MCF 10A (cell line): ENCODE data around the gene XYLT2. TPM values are rescaled to one million over a fixed set of nuclear protein-coding genes. Genes with fewer than 3 reads are reported as not detected.

ENCODE experiments used
- BruUV-seq: library from RNA; stranded (reverse); fragments of 400-500 nt; replicated peaks from 2 replicates; lab custom pipeline; 2021; lab: Mats Ljungman, UMichigan
- CTCF ChIA-PET: fragments of 300-600 bp; sonication (Branson Sonifier 250); formaldehyde crosslinking; extraction: SDS; loops from one replicate; lab custom pipeline; 2021; ENCODE audit warnings: antibody characterized with exemption, inconsistent platforms; lab: Yijun Ruan, JAX
- POLR2A ChIA-PET: fragments of 300-600, 350-650 bp; sonication (Branson Sonifier 250); formaldehyde crosslinking; extraction: SDS; loops from one replicate; lab custom pipeline; 2020; ENCODE audit warnings: antibody characterized with exemption, inconsistent platforms; lab: Yijun Ruan, JAX
- DNase-seq: peaks from one replicate; pipeline ENCODE4 v3.0.0-alpha.2; 2018; ENCODE audit not compliant: unreplicated experiment
- H3K27ac Mint-ChIP-seq: one replicate; pipeline ENCODE4 v1.8.0; 2022; ENCODE audit warnings: mild to moderate bottlenecking, low read depth, mixed read lengths; ENCODE audit not compliant: unreplicated experiment
- H3K27me3 Mint-ChIP-seq: one replicate; pipeline ENCODE4 v1.8.0; 2022; ENCODE audit warnings: mixed read lengths; ENCODE audit not compliant: insufficient read depth, unreplicated experiment
- H3K36me3 Mint-ChIP-seq: one replicate; pipeline ENCODE4 v1.8.0; 2022; ENCODE audit warnings: mild to moderate bottlenecking, moderate library complexity, mixed read lengths; ENCODE audit not compliant: insufficient read depth, unreplicated experiment
- H3K4me1 Mint-ChIP-seq: one replicate; pipeline ENCODE4 v1.8.0; 2022; ENCODE audit warnings: mixed read lengths; ENCODE audit not compliant: insufficient read depth, unreplicated experiment
- H3K4me3 Mint-ChIP-seq: one replicate; pipeline ENCODE4 v1.8.0; 2022; ENCODE audit warnings: mild to moderate bottlenecking, moderate library complexity, mixed read lengths; ENCODE audit not compliant: unreplicated experiment
- H3K9me3 Mint-ChIP-seq: one replicate; pipeline ENCODE4 v1.8.0; 2022; ENCODE audit warnings: mixed read lengths; ENCODE audit not compliant: unreplicated experiment
- CTCF ChIP-seq: fragments of 200-600 bp; IDR thresholded peaks from one replicate; pipeline ENCODE4 v1.8.0; 2022; ENCODE audit warnings: antibody characterized with exemption, mild to moderate bottlenecking; ENCODE audit not compliant: unreplicated experiment
- intact Hi-C: fragments of 100-400 bp; cut with micrococcal nuclease; formaldehyde crosslinking; loops from 2 replicates; pipeline ENCODE4 v1.14.1; 2022
- total RNA-seq: library from RNA; stranded (reverse); gene quantifications from 2 replicates; pipeline ENCODE4 v1.2.3, GENCODE V29; 2022

XYLT2 gene
- total RNA-seq, 1 experiment from 2014 or later = 9.6 TPM

- Mint-ChIP-seq H3K27ac (no peak overlapping the region), H3K4me1 (peaks cover 8% of the 10 kb centered on the region), H3K9me3 (no peaks in the 10 kb centered on the region), H3K27me3 (no peaks in the 10 kb centered on the region), H3K36me3 (peaks cover 32% of the 10 kb centered on the region), H3K4me3 (no peak overlapping the region)
- BruUV-seq = no TSS peak
- ChIA-PET CTCF (interaction anchor here (0.6 to 0.8 kb wide), 3 partner anchors 125 to 340 kb away, joined by 3 to 4 read pairs (median 3); no protein-coding TSS in a partner anchor), POLR2A (interaction anchor here (1.3 to 1.9 kb wide), 2 partner anchors 8 to 11 kb away, joined by 3 to 8 read pairs; partner anchors contain the start of gene XYLT2)
- TF ChIP-seq CTCF = no peak
- intact Hi-C loops = no loop called here
- DNase-seq = no peak
Measured at GRCh38 chr17:50354776-50355175, 8.8 kb downstream of the XYLT2 start.

- intact Hi-C loops = no loop called here
- no peak for TF ChIP-seq CTCF
- H3K4me1 Mint-ChIP-seq = peaks cover 8% of the 10 kb centered on the region
- H3K9me3 Mint-ChIP-seq = no peaks in the 10 kb centered on the region
- no peaks in the 10 kb centered on the region for H3K27me3 Mint-ChIP-seq
- no peak for DNase-seq
- H3K4me3 Mint-ChIP-seq = no peak overlapping the region
- ChIA-PET POLR2A (interaction anchor here (1.9 kb wide), 1 partner anchor 8 kb away, joined by 8 read pairs; the partner anchor contains the start of gene XYLT2), CTCF (interaction anchor here (0.6 kb wide), 4 partner anchors 12 to 338 kb away, joined by 3 to 4 read pairs (median 4); no protein-coding TSS in a partner anchor)
- H3K36me3 Mint-ChIP-seq = peaks cover 32% of the 10 kb centered on the region
- no peak overlapping the region for H3K27ac Mint-ChIP-seq
- no TSS peak for BruUV-seq
Measured at GRCh38 chr17:50355336-50355700, 9.4 kb downstream of the XYLT2 start.

DNA sequence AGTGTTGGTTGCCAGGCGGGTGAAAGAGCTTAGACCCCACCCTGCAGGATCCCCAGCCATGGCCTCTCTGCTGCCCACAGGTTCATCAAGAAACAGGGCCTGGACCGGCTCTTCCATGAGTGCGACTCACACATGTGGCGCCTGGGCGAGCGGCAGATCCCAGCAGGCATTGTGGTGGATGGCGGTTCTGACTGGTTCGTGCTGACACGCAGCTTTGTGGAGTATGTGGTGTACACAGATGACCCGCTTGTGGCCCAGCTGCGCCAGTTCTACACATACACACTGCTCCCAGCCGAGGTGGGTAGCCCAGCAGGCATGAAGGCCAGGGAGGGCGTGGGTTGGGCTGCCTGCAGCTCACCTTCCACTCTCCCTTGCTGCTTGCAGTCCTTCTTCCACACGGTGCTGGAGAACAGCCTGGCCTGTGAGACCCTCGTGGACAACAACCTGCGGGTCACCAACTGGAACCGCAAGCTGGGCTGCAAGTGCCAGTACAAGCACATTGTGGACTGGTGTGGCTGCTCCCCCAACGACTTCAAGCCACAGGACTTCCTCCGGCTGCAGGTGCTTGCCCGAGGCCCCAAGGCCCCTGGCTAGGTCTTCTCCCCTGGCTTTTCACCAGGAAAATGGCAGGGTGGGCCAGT lies 9.9 kb downstream of the XYLT2 start:
- peaks cover 8% of the 10 kb centered on the region for H3K4me1 Mint-ChIP-seq
- no peaks in the 10 kb centered on the region for H3K9me3 Mint-ChIP-seq
- intact Hi-C loops = no loop called here
- peaks cover 32% of the 10 kb centered on the region for H3K36me3 Mint-ChIP-seq
- no peak for DNase-seq
- ChIA-PET CTCF (interaction anchor here (0.6 kb wide), 3 partner anchors 13 to 63 kb away, joined by 3 to 4 read pairs (median 3); no protein-coding TSS in a partner anchor), POLR2A (interaction anchor here (1.9 kb wide), 1 partner anchor 9 kb away, joined by 8 read pairs; the partner anchor contains the start of gene XYLT2)
- no peak overlapping the region for H3K4me3 Mint-ChIP-seq
- BruUV-seq = no TSS peak
- H3K27ac Mint-ChIP-seq = no peak overlapping the region
- H3K27me3 Mint-ChIP-seq = no peaks in the 10 kb centered on the region
- TF ChIP-seq CTCF = no peak

- Mint-ChIP-seq H3K9me3 (no peaks in the 10 kb centered on the region), H3K36me3 (peaks cover 32% of the 10 kb centered on the region), H3K27me3 (no peaks in the 10 kb centered on the region), H3K4me1 (peaks cover 8% of the 10 kb centered on the region), H3K4me3 (no peak overlapping the region), H3K27ac (no peak overlapping the region)
- ChIA-PET CTCF (no interaction called here), POLR2A (interaction anchor here (1.9 kb wide), 1 partner anchor 9 kb away, joined by 8 read pairs; the partner anchor contains the start of gene XYLT2)
- intact Hi-C loops = no loop called here
- no TSS peak for BruUV-seq
- TF ChIP-seq CTCF = no peak
- DNase-seq = no peak
Measured at GRCh38 chr17:50356418-50356817, 10.5 kb downstream of the XYLT2 start.
